ENCODE data around the gene NKIRAS1.

- TF ChIP-seq POLR2AphosphoS5 (IDR thresholded peaks at IDR 0.05; ENCODE audit: low read depth, low read length) (no peak), TAF1 (IDR thresholded peaks at IDR 0.05; ENCODE audit: borderline replicate concordance, insufficient read depth, low read length) (no peak), SIN3A (IDR thresholded peaks at IDR 0.05; ENCODE audit: borderline replicate concordance, insufficient read depth, low read length) (no peak), FOXP2 (optimal IDR thresholded peaks at IDR 0.05; ENCODE audit: borderline replicate concordance, extremely low read depth, extremely low read length, insufficient read depth) (no peak)
- TF ChIP-seq, protein P1, sequence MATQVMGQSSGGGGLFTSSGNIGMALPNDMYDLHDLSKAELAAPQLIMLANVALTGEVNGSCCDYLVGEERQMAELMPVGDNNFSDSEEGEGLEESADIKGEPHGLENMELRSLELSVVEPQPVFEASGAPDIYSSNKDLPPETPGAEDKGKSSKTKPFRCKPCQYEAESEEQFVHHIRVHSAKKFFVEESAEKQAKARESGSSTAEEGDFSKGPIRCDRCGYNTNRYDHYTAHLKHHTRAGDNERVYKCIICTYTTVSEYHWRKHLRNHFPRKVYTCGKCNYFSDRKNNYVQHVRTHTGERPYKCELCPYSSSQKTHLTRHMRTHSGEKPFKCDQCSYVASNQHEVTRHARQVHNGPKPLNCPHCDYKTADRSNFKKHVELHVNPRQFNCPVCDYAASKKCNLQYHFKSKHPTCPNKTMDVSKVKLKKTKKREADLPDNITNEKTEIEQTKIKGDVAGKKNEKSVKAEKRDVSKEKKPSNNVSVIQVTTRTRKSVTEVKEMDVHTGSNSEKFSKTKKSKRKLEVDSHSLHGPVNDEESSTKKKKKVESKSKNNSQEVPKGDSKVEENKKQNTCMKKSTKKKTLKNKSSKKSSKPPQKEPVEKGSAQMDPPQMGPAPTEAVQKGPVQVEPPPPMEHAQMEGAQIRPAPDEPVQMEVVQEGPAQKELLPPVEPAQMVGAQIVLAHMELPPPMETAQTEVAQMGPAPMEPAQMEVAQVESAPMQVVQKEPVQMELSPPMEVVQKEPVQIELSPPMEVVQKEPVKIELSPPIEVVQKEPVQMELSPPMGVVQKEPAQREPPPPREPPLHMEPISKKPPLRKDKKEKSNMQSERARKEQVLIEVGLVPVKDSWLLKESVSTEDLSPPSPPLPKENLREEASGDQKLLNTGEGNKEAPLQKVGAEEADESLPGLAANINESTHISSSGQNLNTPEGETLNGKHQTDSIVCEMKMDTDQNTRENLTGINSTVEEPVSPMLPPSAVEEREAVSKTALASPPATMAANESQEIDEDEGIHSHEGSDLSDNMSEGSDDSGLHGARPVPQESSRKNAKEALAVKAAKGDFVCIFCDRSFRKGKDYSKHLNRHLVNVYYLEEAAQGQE (IDR thresholded peaks at IDR 0.05; ENCODE audit: insufficient read depth in 1 of 2, low read depth in 2 of 2, low read length in 2 of 2): no peak
These were observed 32.3 kb downstream of the NKIRAS1 start for GRCh38 chr3:23884481-23884880.

All from PFSK-1 (cell line).